HepG2 (cell line): ENCODE measurements around the gene DLAT. TPM values are rescaled to one million over a fixed set of nuclear protein-coding genes. Genes with fewer than 3 reads are reported as not detected.

Experiments
- BRCA1 ChIP-seq: sonication (generic); formaldehyde crosslinking; IDR thresholded peaks from 2 replicates; pipeline ENCODE4 v1.4.0; 2020; ENCODE audit warnings: missing genetic modification reagents
- BRD4 ChIP-seq: sonication (generic); formaldehyde crosslinking; IDR thresholded peaks from 2 replicates; pipeline ENCODE4 v1.4.0; 2020; ENCODE audit warnings: missing genetic modification reagents
- CERS6 ChIP-seq: sonication (generic); formaldehyde crosslinking; IDR thresholded peaks from 2 replicates; pipeline ENCODE4 v1.5.0; 2020; ENCODE audit warnings: missing genetic modification reagents
- KLF13 ChIP-seq: sonication (generic); formaldehyde crosslinking; IDR thresholded peaks from 2 replicates; pipeline ENCODE4 v1.4.0; 2020; ENCODE audit warnings: mild to moderate bottlenecking, missing genetic modification reagents
- MTERF4 ChIP-seq: sonication (generic); formaldehyde crosslinking; IDR thresholded peaks from 2 replicates; pipeline ENCODE4 v1.8.0; 2023; ENCODE audit warnings: mild to moderate bottlenecking, missing genetic modification reagents
- MXD4 ChIP-seq: IDR thresholded peaks from 2 replicates; pipeline ENCODE4 v1.6.1; 2016; ENCODE audit warnings: mild to moderate bottlenecking, missing biosample characterization, missing genetic modification reagents
- NR0B2 ChIP-seq: sonication (generic); formaldehyde crosslinking; IDR thresholded peaks from 2 replicates; pipeline ENCODE4 v1.4.0; 2020; ENCODE audit warnings: mild to moderate bottlenecking, missing genetic modification reagents
- POLR2AphosphoS2 ChIP-seq: IDR thresholded peaks from 2 replicates; pipeline ENCODE4 v1.6.1; 2011; ENCODE audit warnings: low read depth, low read length, improper control_type of control experiment
- ZBTB49 ChIP-seq: sonication (generic); formaldehyde crosslinking; IDR thresholded peaks from 2 replicates; pipeline ENCODE4 v1.4.0; 2020; ENCODE audit warnings: missing genetic modification reagents, borderline replicate concordance
- ZNF280D ChIP-seq: sonication (generic); formaldehyde crosslinking; IDR thresholded peaks from 2 replicates; pipeline ENCODE4 v1.5.1; 2020; ENCODE audit warnings: mild to moderate bottlenecking, missing genetic modification reagents
- ZNF30 ChIP-seq: sonication (generic); formaldehyde crosslinking; IDR thresholded peaks from 2 replicates; pipeline ENCODE4 v1.5.0; 2020; ENCODE audit warnings: mild to moderate bottlenecking, missing genetic modification reagents
- ZNF354B ChIP-seq: sonication (generic); formaldehyde crosslinking; IDR thresholded peaks from 2 replicates; pipeline ENCODE4 v1.8.0; 2022; ENCODE audit warnings: mild to moderate bottlenecking, missing genetic modification reagents
- ZNF441 ChIP-seq: sonication (generic); formaldehyde crosslinking; IDR thresholded peaks from 2 replicates; pipeline ENCODE4 v1.7.0; 2021; ENCODE audit warnings: missing genetic modification reagents, borderline replicate concordance
- ZNF549 ChIP-seq: sonication (generic); formaldehyde crosslinking; IDR thresholded peaks from 2 replicates; pipeline ENCODE4 v1.5.0; 2020; ENCODE audit warnings: missing genetic modification reagents
- ZNF687 ChIP-seq: sonication (generic); formaldehyde crosslinking; IDR thresholded peaks from 2 replicates; pipeline ENCODE4 v1.5.1; 2020; ENCODE audit warnings: mild to moderate bottlenecking, missing genetic modification reagents, moderate library complexity
- ZSCAN21 ChIP-seq: sonication (generic); formaldehyde crosslinking; IDR thresholded peaks from 2 replicates; pipeline ENCODE4 v1.8.0; 2022; ENCODE audit warnings: mild to moderate bottlenecking, missing genetic modification reagents, moderate library complexity, borderline replicate concordance
- polyA plus RNA-seq, 8 experiments: library from polyadenylated mRNA; depleted of rRNA in 3 of 8; stranded (reverse) in 7 of 8; unstranded in 1 of 8; fragments of >200 nt; fragmentation: Illumina TruSeq in 4 of 8; extraction: Trizol in 4 of 8; gene quantifications; 2 replicates each; pipeline versions ENCODE4 v1.2.1 to v1.2.3, GENCODE V29; 2011 to 2016; ENCODE audit warnings: low read depth in 4 of 8, missing spikeins in 1 of 8, mixed read lengths in 1 of 8; ENCODE audit not compliant: insufficient read depth in 1 of 8
- total RNA-seq, 5 experiments: library from RNA; depleted of rRNA; stranded (reverse); fragments of >200 nt; fragmentation: Illumina TruSeq; extraction: Trizol; gene quantifications; 2 replicates each; pipeline ENCODE4 v1.2.3, GENCODE V29; 2016; ENCODE audit warnings: low read depth in 1 of 5

DLAT gene
- total and polyA plus RNA-seq, 2 of the 13 experiments (the other 11 are each of a cell fraction or from before 2014, with no cell fraction given) = 26.4 to 62.2 TPM

GRCh38 chr11:112073941-112074811 lies 49.0 kb downstream of the DLAT start, which contains the start of the genes NKAPD1 and PIH1D2 (continued):
- no peak for TF ChIP-seq MTERF4 (CRISPR knock-in tag)
- no peak for TF ChIP-seq ZBTB49
- no peak for TF ChIP-seq BRCA1 (CRISPR knock-in tag)
- no peak for TF ChIP-seq ZNF549 (CRISPR knock-in tag)
- TF ChIP-seq ZNF687 = peak; percentile 74
- no peak for TF ChIP-seq ZNF280D
- no peak for TF ChIP-seq ZNF354B (CRISPR knock-in tag)
- no peak for TF ChIP-seq POLR2AphosphoS2
- TF ChIP-seq MXD4 (CRISPR knock-in tag) = peak; percentile 54; the same call in 1 of the 2 replicates
- TF ChIP-seq CERS6 (CRISPR knock-in tag) = no peak
- TF ChIP-seq NR0B2 = 0 out of 2 replicates have a peak, but pooled peaks have one; percentile 24
- TF ChIP-seq ZSCAN21 (CRISPR knock-in tag) = no peak
- no peak for TF ChIP-seq KLF13
- TF ChIP-seq ZNF30 (CRISPR knock-in tag) = no peak
- no peak for TF ChIP-seq BRD4 (CRISPR knock-in tag)
- TF ChIP-seq ZNF441 = no peak
